Glutamatergic neuron (in vitro differentiated cells): ENCODE measurements around the gene EID2B. TPM values are rescaled to one million over a fixed set of nuclear protein-coding genes. Genes with fewer than 3 reads are reported as not detected.

Source experiments
- DNase-seq: peaks from one replicate; pipeline ENCODE4 v3.0.0; 2022
- H3K27ac Mint-ChIP-seq: one replicate; pipeline ENCODE4 v1.8.0; 2020; ENCODE audit warnings: mild to moderate bottlenecking, mixed read lengths, inconsistent platforms; ENCODE audit not compliant: unreplicated experiment
- H3K27me3 Mint-ChIP-seq: one replicate; pipeline ENCODE4 v1.8.0; 2020; ENCODE audit warnings: mild to moderate bottlenecking, moderate library complexity, mixed read lengths, inconsistent platforms; ENCODE audit not compliant: unreplicated experiment
- H3K36me3 Mint-ChIP-seq: one replicate; pipeline ENCODE4 v1.8.0; 2020; ENCODE audit warnings: mild to moderate bottlenecking, mixed read lengths, inconsistent platforms; ENCODE audit not compliant: unreplicated experiment
- H3K4me1 Mint-ChIP-seq: one replicate; pipeline ENCODE4 v1.8.0; 2020; ENCODE audit warnings: mild to moderate bottlenecking, low read depth, mixed read lengths, inconsistent platforms; ENCODE audit not compliant: unreplicated experiment
- H3K4me3 Mint-ChIP-seq: one replicate; pipeline ENCODE4 v1.8.0; 2020; ENCODE audit warnings: mild to moderate bottlenecking, mixed read lengths, inconsistent platforms; ENCODE audit not compliant: unreplicated experiment
- H3K9me3 Mint-ChIP-seq: one replicate; pipeline ENCODE4 v1.8.0; 2020; ENCODE audit warnings: mild to moderate bottlenecking, moderate library complexity, mixed read lengths, inconsistent platforms; ENCODE audit not compliant: unreplicated experiment
- CTCF ChIP-seq: fragments of 200-600 bp; sonication (generic); IDR thresholded peaks from one replicate; pipeline ENCODE4 v1.5.0; 2021; ENCODE audit not compliant: partially characterized antibody, unreplicated experiment
- total RNA-seq: library from RNA; stranded (reverse); fragmentation: NEBNext Ultra II Directional; extraction: Animal tissue kit (Norgen Biotek cat#: 25700); gene quantifications from one replicate; pipeline ENCODE4 v1.2.1, GENCODE V29; 2021; ENCODE audit not compliant: unreplicated experiment

Gene EID2B
- total RNA-seq, 1 donor from 2014 or later, result 7.6 TPM

- no peaks in the 10 kb centered on the region for H3K36me3 Mint-ChIP-seq
- TF ChIP-seq CTCF, result no peak
- H3K4me1 Mint-ChIP-seq, result no peaks in the 10 kb centered on the region
- DNase-seq, result no peak
- no peaks in the 10 kb centered on the region for H3K9me3 Mint-ChIP-seq
- H3K4me3 Mint-ChIP-seq, result no peak overlapping the region
- no peaks in the 10 kb centered on the region for H3K27me3 Mint-ChIP-seq
- no peak overlapping the region for H3K27ac Mint-ChIP-seq
Measured at GRCh38 chr19:39550197-39550596, 17.5 kb upstream of the EID2B start.

GRCh38 chr19:39546599-39546998 is 13.9 kb upstream of the EID2B start:
- DNase-seq, result no peak

GRCh38 chr19:39544911-39545310 is 12.3 kb upstream of the EID2B start:
- peaks cover 3% of the 10 kb centered on the region for H3K27me3 Mint-ChIP-seq
- no peaks in the 10 kb centered on the region for H3K36me3 Mint-ChIP-seq
- H3K9me3 Mint-ChIP-seq, result peaks cover 4% of the 10 kb centered on the region
- no peak overlapping the region for H3K27ac Mint-ChIP-seq
- H3K4me3 Mint-ChIP-seq, result no peak overlapping the region
- TF ChIP-seq CTCF, result no peak
- peaks cover 8% of the 10 kb centered on the region for H3K4me1 Mint-ChIP-seq
- DNase-seq, result no peak

More at GRCh38 chr19:39546599-39546998, 13.9 kb upstream of the EID2B start:
- no peak for TF ChIP-seq CTCF
- Mint-ChIP-seq H3K36me3 (no peaks in the 10 kb centered on the region), H3K9me3 (no peaks in the 10 kb centered on the region), H3K4me1 (peaks cover 8% of the 10 kb centered on the region), H3K4me3 (no peak overlapping the region), H3K27ac (no peak overlapping the region), H3K27me3 (no peaks in the 10 kb centered on the region)

- peaks cover 8% of the 10 kb centered on the region for H3K4me1 Mint-ChIP-seq
- TF ChIP-seq CTCF, result no peak
- peaks cover 3% of the 10 kb centered on the region for H3K27me3 Mint-ChIP-seq
- no peak for DNase-seq
- H3K4me3 Mint-ChIP-seq, result no peak overlapping the region
- no peak overlapping the region for H3K27ac Mint-ChIP-seq
- H3K36me3 Mint-ChIP-seq, result no peaks in the 10 kb centered on the region
- peaks cover 5% of the 10 kb centered on the region for H3K9me3 Mint-ChIP-seq
Measured at GRCh38 chr19:39544226-39544903, 11.7 kb upstream of the EID2B start.

GRCh38 chr19:39543477-39543857 is 10.8 kb upstream of the EID2B start:
- Mint-ChIP-seq H3K4me1 (peaks cover 10% of the 10 kb centered on the region), H3K27me3 (peaks cover 3% of the 10 kb centered on the region), H3K4me3 (no peak overlapping the region), H3K27ac (no peak overlapping the region), H3K9me3 (peaks cover 5% of the 10 kb centered on the region), H3K36me3 (no peaks in the 10 kb centered on the region)
- no peak for DNase-seq
- no peak for TF ChIP-seq CTCF
